NCI-H82 (cell line): ENCODE measurements around the gene STX11.
"Not testable (repeated sequence)": the region's sequence is repeated elsewhere in the genome, so short reads cannot be mapped to it uniquely, and the experiment has no call there.

Experiments used
- DNase-seq: peaks from one replicate; lab custom pipeline; 2025; lab: John Stamatoyannopoulos, UW

STX11 gene

GRCh38 chr6:144176043-144176442, 25.7 kb downstream of the STX11 start:
- DNase-seq: peak; percentile 13

DNA sequence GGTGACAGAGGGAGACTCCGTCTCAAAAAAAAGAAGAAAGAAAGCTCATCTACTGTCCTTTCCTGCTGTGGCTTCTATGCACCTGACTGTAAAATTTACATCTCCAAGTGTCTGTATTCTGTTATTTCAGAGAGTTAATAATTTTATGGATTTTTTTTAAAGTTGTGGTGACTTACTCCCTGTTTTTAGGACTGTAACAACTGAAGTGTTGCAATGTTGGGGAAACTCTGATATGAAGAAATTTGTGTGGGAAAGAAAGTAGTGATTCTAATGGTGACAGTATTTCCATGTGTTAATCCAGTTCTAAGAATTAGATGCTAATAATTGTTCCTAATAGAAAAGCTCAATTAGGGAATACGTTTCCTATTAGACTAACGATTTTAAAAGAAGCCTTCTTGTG, 27.4 kb downstream of the STX11 start:
- no peak for DNase-seq

- DNase-seq: no peak
Measured at GRCh38 chr6:144178323-144178722, 28.0 kb downstream of the STX11 start.

DNA sequence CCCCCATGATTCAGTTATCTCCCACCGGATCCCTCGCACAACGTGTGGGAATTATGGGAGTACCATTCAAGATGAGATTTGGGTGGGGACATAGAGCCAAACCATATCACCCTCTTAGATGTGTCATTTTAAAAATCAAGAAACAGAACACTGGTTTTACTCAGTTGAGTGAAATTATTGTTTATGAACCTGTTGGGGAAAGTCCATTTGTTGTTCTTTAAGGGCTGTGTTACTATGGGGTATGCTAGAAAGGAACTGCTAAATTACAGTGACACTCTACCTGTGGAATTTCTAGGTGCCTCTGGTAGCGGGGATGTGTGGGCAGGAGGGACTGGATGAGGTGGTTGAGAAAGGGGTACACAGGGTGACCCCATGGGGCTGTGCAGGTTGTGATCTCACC, 28.9 kb downstream of the STX11 start:
- no peak for DNase-seq

DNA sequence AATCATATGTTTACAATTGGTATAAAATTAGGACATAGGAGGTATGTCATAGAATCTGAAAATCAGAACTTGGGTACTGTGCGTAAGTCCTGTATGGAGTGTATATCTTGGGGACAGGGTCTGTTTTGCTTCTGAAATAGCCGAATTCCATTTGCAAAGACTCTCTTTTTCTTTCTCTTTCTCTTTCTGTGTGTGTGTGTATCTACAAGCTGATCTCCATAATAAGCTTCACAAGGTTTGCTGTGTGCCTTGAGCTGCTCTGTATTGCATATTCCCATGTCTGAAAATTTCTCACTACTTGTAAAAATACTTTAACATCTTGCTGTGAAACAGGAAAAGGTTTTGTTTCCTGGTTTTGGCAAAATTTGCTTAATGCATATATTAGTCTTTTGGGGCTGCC, 29.5 kb downstream of the STX11 start:
- no peak for DNase-seq

DNA sequence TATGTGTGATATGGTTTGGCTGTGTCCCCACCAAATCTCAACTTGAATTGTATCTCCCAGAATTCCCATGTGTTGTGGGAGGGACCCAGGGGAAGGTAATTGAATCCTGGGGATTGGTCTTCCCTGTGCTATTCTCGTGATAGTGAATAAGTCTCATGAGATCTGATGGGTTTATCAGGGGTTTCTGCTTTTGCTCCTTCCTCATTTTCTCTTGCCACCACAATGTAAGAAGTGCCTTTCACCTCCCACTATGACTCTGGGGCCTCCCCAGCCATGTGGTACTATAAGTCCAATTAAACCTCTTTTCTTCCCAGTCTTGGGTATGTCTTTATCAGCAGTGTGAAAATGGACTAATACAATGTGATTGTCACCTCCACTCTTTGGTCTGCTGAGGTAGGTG, 30.0 kb downstream of the STX11 start:
- not testable (repeated sequence) for DNase-seq

DNA sequence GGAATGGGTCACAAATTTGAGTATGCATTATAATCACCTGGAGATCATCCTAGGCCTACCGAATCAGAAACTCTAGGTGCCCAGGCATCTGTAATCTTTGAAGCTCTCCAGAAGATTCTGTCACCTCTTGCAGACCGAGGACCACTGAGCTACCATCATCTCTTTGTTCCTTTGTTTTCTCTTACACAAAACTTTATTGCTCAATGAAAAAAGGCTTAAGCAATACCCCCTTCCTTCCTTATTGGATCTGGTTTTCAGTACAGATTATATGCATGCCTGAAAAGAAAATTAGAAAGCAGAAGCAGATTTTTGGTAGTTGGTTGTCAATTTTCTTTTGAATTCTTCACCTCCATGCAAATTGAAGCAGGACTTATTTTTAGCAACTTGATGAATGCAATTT, 31.3 kb downstream of the STX11 start:
- no peak for DNase-seq

DNA sequence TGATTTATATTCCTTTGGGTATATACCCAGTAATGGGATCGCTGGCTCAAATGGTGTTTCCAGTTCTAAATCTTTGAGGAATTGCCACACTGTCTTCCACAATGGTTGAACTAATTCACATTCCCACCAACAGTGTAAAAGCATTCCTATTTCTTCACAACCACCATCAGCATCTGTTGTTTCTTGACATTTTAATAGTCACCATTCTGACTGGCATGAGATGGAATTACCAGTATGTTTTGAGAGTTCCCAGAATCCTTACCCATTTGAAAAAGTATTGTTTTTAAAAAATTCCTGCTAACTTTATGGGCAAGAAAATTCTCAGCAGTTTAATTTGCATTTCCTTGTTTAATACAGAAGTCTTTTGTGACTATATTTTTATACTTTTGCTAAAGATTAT, 33.9 kb downstream of the STX11 start:
- not testable (repeated sequence) for DNase-seq

DNA sequence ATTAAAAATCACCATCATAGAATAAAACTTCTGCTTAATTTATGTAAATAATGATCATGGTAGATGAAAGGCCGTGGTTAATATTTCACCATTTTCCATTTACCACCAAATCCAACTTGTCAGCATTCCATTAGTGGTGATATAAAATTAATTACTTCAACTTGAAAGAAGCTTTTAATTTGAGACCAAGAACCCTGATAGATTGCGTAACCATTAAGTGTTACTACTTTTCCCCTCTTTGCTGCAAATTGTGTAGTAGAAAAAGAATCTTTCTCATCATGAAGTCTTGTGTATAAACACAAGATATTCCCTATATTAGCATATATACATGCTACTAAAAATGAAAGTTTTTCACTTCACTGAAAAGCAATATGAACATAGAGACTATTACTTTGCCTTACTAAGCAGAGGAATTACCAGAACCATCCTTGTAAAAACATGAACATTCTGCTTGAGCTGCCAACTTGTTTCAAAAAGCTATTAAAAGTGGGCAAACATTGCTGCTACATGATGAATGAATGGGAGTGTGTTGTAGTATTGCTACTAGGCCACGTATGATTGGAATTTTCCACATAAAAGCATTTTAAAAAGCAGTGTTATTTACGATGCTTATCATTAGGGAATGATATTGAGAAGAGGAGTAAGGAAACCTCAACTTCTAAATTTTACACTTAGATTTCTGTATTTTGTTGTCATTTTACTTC, 35.0 kb downstream of the STX11 start:
- no peak for DNase-seq

GRCh38 chr6:144186817-144187625, 36.7 kb downstream of the STX11 start:
- DNase-seq: no peak

DNA sequence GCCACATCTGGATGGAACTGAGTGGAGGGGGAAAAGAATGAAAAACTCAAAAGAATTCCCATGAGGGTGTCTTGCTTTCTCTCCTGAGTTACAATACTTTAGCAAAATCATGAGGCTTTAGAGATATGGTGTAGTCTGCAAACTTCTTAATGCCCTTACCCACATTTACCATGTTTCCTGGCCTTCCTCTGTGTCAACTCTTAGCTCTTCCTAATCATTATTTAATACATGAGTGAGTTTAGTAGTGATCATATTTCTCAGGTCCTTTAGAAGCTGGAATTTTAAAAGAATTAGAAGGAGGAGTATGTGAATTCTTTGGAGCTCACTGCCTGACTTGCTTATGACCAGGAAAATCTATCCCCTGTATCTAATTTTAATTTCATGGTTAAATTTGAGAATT, 39.0 kb downstream of the STX11 start:
- DNase-seq: no peak

- no peak for DNase-seq
Measured at GRCh38 chr6:144190080-144190479, 39.8 kb downstream of the STX11 start.

GRCh38 chr6:144190593-144190992, 40.3 kb downstream of the STX11 start:
- DNase-seq: no peak

DNA sequence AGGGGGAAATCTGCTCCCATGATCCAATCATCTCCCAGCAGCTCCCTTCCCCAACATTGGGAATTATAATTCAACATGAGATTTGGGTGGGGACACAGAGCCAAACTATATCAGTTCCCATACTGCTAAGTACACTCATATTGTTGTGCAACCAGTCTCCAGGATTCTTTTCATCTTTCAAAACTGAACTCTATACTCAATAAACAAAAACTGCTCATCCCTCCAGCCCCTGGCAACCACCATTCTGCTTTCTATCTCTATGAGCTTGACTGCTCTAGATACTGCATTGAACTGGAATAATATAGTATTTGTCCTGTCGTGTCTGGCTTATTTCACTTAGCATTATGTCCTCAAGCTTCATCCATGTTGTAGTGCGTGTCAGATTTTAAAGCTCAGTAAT, 42.9 kb downstream of the STX11 start:
- DNase-seq: no peak

- DNase-seq: no peak
Measured at GRCh38 chr6:144194293-144194810, 44.0 kb downstream of the STX11 start.

DNA sequence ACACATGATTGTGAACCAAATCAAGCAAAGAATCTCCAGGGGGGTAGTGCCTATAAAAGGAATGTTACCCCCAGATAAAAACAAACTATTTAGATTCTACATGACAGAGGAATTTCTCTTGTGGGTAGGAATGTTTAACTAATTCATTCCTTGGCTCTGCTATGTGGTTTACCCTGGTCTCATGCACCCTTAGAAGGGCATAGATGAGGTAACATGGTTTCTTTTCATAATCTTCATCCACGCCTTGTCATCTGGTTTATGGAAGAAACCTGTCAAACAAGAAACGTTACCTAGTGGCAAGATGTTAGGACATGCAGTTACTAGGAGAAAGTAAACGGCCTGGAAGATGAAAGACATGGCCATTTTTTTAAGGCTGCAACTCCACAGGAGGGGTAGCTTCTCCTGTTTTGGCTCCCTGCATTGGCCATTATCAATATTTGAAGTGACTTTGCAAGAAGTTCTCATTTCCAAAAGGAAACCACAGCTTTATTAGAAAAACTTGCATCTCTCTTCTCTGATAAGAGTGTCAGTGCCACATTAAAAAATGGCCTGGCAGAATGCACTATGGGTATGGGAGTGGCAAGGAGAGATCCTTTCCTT, 45.5 kb downstream of the STX11 start:
- no peak for DNase-seq

GRCh38 chr6:144197919-144198318, 47.6 kb downstream of the STX11 start:
- no peak for DNase-seq

GRCh38 chr6:144202879-144203468, 52.7 kb downstream of the STX11 start:
- no peak for DNase-seq

GRCh38 chr6:144211160-144211559, 60.8 kb downstream of the STX11 start:
- DNase-seq: no peak

DNA sequence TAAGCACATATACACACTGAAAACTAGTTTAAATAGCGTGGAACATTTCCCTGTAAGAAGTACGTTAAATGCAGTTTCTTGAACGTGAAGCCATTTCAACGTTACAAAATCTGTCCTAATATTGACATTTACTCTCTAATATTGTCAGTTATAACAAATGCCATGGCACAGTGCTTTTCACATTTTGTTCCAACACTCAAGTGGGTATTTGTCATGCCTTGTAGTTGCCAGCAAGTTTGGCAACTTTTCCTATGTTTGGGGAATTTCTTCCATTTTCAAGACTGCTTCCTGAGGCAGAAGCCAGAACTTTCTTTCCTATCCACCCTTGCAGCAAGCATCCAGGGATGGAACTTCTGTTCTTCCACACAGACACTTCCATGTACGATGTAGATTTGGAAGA, 63.0 kb downstream of the STX11 start:
- no peak for DNase-seq

DNA sequence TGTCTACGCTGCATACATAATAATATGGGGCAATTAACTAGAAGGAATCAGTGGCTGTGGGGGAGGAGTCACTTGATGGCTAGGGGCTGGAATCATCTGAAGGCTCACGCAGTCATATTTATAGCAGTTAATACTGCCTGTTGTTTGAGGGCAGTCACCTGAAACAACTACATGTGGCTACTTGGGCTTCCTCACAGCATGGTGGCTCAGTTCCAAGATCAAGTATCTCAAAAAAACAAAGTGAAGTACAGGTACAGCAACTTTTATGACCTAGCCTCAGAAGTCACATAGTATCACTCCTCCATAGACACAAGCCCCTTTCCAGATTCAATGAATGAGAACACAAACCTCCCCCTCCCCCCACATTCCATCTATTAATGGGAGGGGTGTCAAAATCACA, 63.7 kb downstream of the STX11 start:
- DNase-seq: no peak

DNA sequence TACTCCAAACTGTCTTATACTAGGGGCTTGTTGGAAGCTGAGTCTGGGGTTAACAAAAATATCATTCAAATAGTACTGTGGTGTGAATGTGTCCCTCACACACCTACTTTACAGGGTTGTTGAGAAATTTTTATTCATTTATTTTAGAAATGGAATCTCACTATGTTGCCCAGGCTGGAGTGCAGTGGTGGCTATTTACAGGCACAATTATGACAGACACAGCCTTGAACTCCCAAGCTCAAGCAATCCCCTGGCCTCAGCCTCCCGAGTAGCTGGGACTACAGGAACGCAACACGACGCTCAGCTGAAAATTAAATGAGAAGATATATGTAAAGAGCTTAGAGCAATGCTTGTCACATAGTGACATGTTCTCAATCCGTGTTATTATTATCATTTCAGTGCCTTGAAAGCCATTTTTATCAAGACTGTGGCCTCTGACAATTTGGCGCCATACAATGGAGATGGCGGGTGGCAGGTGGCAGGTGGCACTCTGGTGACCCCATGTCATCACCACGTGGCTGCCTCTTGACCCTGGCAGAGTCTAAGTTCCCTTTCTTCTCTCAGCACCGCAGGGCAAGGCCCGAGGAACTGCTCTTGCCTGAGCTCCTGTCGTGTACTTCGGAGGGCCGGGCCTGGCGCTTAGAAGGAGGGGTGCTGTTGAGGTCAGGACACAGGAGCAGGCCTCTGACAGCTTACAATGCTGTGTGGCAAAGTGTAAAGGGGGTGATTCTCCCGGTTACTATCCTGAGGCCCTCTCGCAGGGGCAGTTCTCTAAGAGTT, 64.5 kb downstream of the STX11 start:
- no peak for DNase-seq
